ENCODE data around the gene ARMH2. TPM values are rescaled to one million over a fixed set of nuclear protein-coding genes. Genes with fewer than 3 reads are reported as not detected.

Gene ARMH2
- total RNA-seq: not detected in 2 replicates

GRCh38 chr6:24798740-24799540, at the start of gene ARMH2:
Gene ARMH2, minus strand, starts transcription at chr6:24798917. Its CDS starts 60 bp downstream, at chr6:24798857.

DNA sequence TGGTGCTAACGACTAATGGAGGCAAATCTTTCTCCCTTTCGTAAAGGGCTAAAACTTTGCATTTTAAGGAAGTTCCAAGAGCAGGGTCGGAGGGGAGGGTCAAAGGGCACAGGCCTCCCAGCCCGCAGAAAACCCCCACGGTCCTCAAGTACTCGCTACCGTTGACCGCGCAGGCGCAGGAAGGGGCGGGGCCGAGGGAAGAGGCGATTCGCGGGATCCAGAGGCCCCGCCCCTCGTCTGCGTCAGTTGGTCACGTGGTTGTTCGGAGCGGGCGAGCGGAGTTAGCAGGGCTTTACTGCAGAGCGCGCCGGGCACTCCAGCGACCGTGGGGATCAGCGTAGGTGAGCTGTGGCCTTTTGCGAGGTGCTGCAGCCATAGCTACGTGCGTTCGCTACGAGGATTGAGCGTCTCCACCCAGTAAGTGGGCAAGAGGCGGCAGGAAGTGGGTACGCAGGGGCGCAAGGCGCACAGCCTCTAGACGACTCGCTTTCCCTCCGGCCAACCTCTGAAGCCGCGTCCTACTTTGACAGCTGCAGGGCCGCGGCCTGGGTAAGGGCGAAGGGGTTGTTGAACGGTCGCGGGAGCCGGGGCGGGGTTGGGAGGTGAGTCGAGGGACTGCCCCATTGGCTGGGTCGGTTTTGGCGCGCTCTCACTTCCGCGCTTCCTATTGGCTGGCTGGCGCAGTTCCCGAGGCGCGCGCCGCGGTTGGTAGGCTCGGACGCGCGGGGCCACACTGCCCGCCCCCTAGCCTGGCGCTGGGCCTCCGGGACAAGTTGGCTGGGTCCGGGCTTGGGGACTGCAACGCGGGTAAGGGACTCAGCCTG, 23.8 kb downstream of the ARMH2 start, which contains the start of gene GMNN:
TSS of gene GMNN (plus strand) at position 242 of the 824 bp plus-strand sequence. CDS start 2,310 bp downstream, outside the sequence.

Other genes starting within 250 kb of the ARMH2 start
- under 0.01 TPM in 1 of 2 replicates, not detected in the other for gene KIAA0319, start 152.7 kb downstream of the ARMH2 start, total RNA-seq
- gene TDP2, start 132.0 kb downstream of the ARMH2 start, total RNA-seq: 12.5 and 14.3 TPM in 2 replicates
- 3.3 and 6.6 TPM in 2 replicates for gene ACOT13, start 131.8 kb downstream of the ARMH2 start, total RNA-seq
- gene C6orf62, start 79.8 kb downstream of the ARMH2 start, total RNA-seq: 43.4 and 55.7 TPM in 2 replicates
- gene GMNN, start 24.0 kb downstream of the ARMH2 start, total RNA-seq: 7.1 and 50.2 TPM in 2 replicates
- 0.16 and 0.76 TPM in 2 replicates for gene RIPOR2, start 137.0 kb upstream of the ARMH2 start, total RNA-seq

Data from mesangial cell (primary cell).